NT2/D1 (cell line): ENCODE results near the gene UGT8.

ENCODE experiments used
- SUZ12 ChIP-seq: IDR thresholded peaks from 2 replicates; pipeline ENCODE4 v1.6.1; 2011; ENCODE audit not compliant: insufficient read length, insufficient read depth; ENCODE audit errors: extremely low read depth
- YY1 ChIP-seq: IDR thresholded peaks from 2 replicates; pipeline ENCODE4 v1.6.1; 2011; ENCODE audit not compliant: insufficient read length, insufficient read depth
- ZNF274 ChIP-seq: IDR thresholded peaks from 2 replicates; pipeline ENCODE4 v1.6.1; 2011; ENCODE audit warnings: mild to moderate bottlenecking, low read depth, low read length

GRCh38 chr4:114674080-114674479, 75.5 kb downstream of the UGT8 start:
- TF ChIP-seq SUZ12 (no peak), ZNF274 (no peak), YY1 (no peak)
